Measurements from ENCODE around the gene ETAA1. TPM values are rescaled to one million over a fixed set of nuclear protein-coding genes. Genes with fewer than 3 reads are reported as not detected.

ETAA1 gene
- total RNA-seq (23.7 and 26.1 TPM in 2 replicates), polyA plus RNA-seq (6.6 and 7.2 TPM in 2 replicates)

GRCh38 chr2:67397143-67397986 is at the start of gene ETAA1:
ETAA1 (plus strand) TSS chr2:67397333; CDS start chr2:67397449, 116 bp downstream.
- Histone ChIP-seq H3K9me3 (ENCODE audit: low read depth) (no peaks in the 10 kb centered on the region), H4K20me1 (ENCODE audit: insufficient read depth, poor library complexity, severe bottlenecking) (no peaks in the 10 kb centered on the region), H3K4me1 (ENCODE audit: insufficient read depth) (peaks cover 27% of the 10 kb centered on the region), H3K27me3 (no peaks in the 10 kb centered on the region), H3K27ac (peak within 1 kb of the TSS; percentile 98), H3K4me2 (peak within 1 kb of the TSS; percentile 86), H3K36me3 (replicated peaks; ENCODE audit: insufficient read depth, low read depth) (no peaks in the 10 kb centered on the region), H3K9me2 (replicated peaks; ENCODE audit: insufficient read depth) (no peaks in the 10 kb centered on the region), H2AFZ (peak within 1 kb of the TSS; percentile 85), H3K4me3 (peak within 1 kb of the TSS; percentile 78), H3K79me2 (peaks cover 23% of the 10 kb centered on the region)
- no peak for TF ChIP-seq CTCF (IDR thresholded peaks at IDR 0.05; ENCODE audit: poor library complexity)
- TF ChIP-seq EZH2phosphoT487 (IDR thresholded peaks at IDR 0.05; ENCODE audit: low read depth, severe bottlenecking, unreplicated experiment), result no peak
- no peak for TF ChIP-seq EZH2 (IDR thresholded peaks at IDR 0.05; ENCODE audit: borderline replicate concordance)
- WGBS (ENCODE audit: low lambda C conversion rate, missing lambda C conversion rate), result under 1% methylated on average over 61 of the region's 61 CpGs
- peak; percentile 96 for DNase-seq (ENCODE audit: low spot score)

DNA sequence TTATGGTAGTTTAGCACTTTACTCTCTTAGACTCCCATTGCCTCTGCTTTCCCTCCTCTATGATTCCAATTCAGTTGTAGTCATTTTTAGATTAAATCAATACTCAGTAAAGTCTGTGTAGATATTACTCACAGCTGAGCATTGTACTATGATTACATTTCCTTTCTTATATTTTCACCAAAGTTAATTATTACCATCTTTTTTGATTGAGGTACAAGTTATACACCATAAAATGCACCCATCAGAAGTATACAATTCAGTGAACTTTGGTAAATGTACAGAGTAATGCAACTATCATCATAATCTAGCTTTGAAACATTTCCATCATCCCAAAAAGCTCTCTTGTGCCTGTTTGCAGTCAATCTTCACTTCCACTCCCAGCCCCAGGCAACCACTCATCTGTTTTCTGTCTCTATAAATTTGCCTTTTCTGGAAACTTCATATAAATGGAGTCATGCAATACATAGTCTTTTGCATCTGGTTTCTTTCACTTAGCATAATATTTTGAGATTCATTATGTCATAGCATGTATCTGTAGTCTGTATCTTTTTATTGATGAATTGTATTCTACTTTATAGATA is 30.2 kb upstream of the ETAA1 start:
- H3K4me2 ChIP-seq, result no peak overlapping the region

GRCh38 chr2:67374481-67374880 is 22.7 kb upstream of the ETAA1 start:
- Histone ChIP-seq H3K4me2 (peak overlapping the region; percentile 46), H3K27ac (no peak overlapping the region), H3K79me2 (no peaks in the 10 kb centered on the region), H3K27me3 (no peaks in the 10 kb centered on the region), H3K4me1 (ENCODE audit: insufficient read depth) (no peaks in the 10 kb centered on the region), H3K9me3 (ENCODE audit: low read depth) (no peaks in the 10 kb centered on the region), H3K9me2 (replicated peaks; ENCODE audit: insufficient read depth) (no peaks in the 10 kb centered on the region), H4K20me1 (ENCODE audit: insufficient read depth, poor library complexity, severe bottlenecking) (no peaks in the 10 kb centered on the region), H3K36me3 (replicated peaks; ENCODE audit: insufficient read depth, low read depth) (no peaks in the 10 kb centered on the region), H2AFZ (no peak overlapping the region), H3K4me3 (no peak overlapping the region)
- WGBS (ENCODE audit: low lambda C conversion rate, missing lambda C conversion rate), result 46% methylated on average over 2 of the region's 2 CpGs
- no peak for TF ChIP-seq EZH2 (IDR thresholded peaks at IDR 0.05; ENCODE audit: borderline replicate concordance)
- no peak for TF ChIP-seq CTCF (IDR thresholded peaks at IDR 0.05; ENCODE audit: poor library complexity)
- TF ChIP-seq EZH2phosphoT487 (IDR thresholded peaks at IDR 0.05; ENCODE audit: low read depth, severe bottlenecking, unreplicated experiment), result no peak
- no peak for DNase-seq (ENCODE audit: low spot score)

More for the DNA sequence above, 30.2 kb upstream of the ETAA1 start:
- Histone ChIP-seq H3K4me3 (no peak overlapping the region), H3K27ac (no peak overlapping the region), H3K79me2 (no peaks in the 10 kb centered on the region), H3K9me3 (ENCODE audit: low read depth) (no peaks in the 10 kb centered on the region), H4K20me1 (ENCODE audit: insufficient read depth, poor library complexity, severe bottlenecking) (no peaks in the 10 kb centered on the region), H3K27me3 (no peaks in the 10 kb centered on the region), H3K36me3 (replicated peaks; ENCODE audit: insufficient read depth, low read depth) (no peaks in the 10 kb centered on the region), H3K4me1 (ENCODE audit: insufficient read depth) (no peaks in the 10 kb centered on the region), H3K9me2 (replicated peaks; ENCODE audit: insufficient read depth) (no peaks in the 10 kb centered on the region), H2AFZ (no peak overlapping the region)
- TF ChIP-seq EZH2 (IDR thresholded peaks at IDR 0.05; ENCODE audit: borderline replicate concordance) (no peak), CTCF (IDR thresholded peaks at IDR 0.05; ENCODE audit: poor library complexity) (no peak), EZH2phosphoT487 (IDR thresholded peaks at IDR 0.05; ENCODE audit: low read depth, severe bottlenecking, unreplicated experiment) (no peak)
- DNase-seq (ENCODE audit: low spot score), result no peak
